Measurements from ENCODE around the gene CDON.

Gene CDON

DNA sequence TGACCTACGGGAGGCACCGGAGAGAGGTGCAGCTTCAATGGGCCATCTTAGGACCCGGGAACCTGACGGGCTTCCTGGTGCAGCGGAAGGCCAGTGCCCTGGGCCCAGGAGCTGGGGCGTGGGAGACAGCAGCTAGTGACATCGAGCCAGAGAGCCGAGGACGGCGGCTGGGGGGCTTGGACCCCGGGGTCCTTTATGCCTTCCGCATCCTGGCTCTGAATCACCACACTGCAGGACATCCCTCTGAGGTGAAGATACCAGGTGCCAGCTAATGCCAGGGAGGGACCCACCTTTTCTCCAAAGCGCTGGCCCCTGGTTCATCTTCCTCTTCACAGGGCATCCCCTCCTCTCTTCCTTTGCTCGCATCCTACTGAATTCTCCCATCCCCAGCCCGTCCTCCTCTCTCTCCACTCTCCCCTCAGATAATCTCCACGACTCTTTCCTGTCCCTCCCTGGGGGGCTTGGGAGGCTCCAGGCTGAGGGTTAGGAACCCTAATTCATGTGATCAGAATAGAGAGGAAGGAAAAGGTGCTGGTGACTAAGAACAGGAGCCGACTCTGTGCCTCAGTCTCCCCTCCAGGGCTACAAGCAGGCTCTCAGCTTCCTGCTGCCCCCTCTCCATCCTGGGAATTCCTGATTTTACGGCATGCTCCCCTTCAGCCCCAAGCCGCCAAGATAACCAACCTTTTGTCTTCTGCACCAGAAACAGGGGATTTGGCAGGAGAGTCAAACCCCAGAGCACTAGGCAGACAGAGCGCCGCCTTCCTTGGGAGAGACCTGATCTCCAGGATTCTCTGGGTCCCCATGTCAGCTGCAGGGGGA lies 108.3 kb downstream of the CDON start:
- DNase-seq, result no peak

DNA sequence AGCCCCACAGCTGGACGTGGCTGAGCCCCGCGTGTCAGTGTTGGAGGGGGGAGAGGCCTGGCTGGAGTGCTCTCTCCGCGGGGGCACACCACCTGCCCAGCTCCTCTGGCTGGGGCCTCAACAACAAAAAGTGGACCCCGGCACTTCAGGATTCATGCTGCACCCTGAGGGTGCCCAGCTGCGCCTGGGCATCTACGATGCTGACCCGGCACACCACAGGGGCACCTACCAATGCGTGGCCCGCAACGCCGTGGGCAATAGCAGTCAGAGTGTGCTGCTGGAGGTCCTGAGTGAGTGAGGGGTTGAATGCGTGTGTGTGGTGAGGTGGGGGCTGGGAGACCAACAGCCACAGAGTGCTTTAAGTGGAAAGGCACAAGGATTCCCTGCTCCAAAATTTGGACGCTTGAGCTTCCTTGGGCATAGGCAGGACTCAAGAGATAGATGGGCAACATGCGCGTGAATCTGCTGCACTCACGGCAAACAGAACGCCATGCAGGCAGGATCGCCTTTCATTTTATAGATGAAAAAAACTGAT lies 109.2 kb downstream of the CDON start:
- no peak for DNase-seq

DNA sequence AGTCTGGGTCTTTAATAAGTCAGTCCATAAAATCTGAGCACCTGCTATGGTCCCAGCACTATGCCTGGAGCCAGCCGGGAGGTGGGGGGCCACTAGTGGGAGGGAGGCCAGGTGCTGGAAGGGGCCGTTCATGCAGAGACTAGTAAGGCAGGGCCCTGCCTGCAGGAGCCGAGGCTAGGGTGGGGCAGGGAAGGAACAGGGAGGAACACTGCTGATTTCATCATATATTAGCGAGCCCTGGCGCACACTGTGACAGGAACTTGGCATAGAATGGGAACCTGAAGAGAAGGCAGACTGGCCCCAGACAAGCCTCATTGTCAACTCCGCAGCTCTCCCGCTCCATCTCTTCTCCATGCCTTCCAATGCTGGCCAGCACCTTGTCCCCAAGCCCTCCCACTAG lies 109.7 kb downstream of the CDON start:
- DNase-seq, result no peak

DNA sequence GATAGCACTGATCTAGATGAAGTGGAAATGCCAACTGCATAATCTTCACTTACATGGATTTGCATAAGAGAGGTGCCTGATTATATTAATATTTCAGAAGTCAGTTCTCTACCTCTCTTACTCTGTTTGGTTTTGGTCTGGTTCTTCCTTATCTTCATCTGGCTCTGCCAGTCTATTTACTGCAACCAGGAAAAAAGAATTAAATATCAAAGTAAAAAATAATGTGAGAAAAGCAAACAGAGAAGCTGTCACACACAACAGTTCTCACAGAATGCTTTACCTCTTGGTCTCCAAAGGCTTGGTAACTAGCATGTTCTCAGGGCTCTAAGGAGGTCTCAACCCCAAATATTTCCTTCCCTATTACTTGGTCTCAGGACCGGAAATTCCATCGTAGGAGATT lies 110.1 kb downstream of the CDON start:
- DNase-seq, result no peak

DNA sequence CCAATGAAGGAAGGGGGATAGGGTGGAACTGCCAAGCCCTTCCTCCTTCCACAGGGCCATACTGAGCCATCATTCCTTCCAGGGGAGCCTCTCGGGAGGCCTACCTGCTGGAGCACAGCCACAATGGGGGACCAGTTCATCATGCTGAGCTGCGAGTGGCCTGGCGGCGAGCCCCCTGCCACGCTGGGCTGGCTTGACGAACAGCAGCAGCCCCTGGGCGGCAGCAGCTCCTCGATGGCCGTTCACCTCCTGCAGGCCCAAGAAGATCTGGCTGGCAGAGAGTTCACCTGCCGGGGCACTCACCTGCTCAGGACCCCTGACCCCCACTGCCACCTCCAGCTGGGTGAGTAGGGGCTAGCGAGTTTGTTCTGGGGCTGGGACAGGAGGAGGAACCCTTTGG lies 110.9 kb downstream of the CDON start:
- DNase-seq, result no peak

DNA sequence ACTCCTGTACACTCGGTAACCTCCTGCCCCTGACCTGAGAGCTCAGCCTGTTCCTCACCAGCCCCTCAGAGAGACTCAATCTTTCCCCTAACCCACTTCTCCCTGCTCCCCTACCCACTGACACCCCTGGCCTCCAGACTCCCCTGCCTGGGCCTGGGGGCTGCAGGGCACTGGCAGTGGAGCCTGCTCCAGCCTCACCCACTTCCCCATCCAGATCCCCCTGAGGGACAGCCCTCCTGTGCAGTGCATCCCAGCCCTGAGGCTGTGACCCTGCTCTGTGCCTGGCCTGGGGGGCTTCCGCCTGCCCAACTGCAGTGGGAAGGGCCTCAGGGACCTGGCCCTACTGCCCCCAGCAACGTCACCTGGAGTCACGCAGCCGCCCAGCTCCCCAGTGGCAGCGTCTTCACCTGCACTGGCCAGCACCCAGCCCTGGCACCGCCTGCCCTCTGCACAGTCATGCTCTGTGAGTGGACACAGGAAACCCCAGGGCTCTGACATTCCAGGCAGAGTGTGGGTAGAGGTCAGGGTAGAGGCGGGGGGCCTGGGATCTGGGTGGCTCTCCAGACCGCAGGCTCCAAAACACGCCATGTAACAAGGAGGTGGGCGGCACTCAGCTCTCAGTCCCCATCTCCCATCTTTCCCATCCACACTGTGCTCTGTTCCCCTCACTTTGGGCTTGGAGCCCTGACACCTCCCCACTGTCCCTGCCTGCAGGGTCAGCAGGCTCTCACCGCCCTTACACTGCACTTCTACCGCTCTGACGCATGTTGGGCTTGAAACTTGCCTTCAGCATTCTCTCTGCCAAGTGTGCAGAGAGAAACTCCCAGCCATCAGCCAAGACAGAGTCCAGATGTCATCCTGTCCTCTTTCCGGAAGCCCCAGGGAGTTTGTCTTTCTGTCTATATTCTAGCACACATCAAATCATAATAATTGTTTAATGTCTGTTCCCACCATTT lies 111.7 kb downstream of the CDON start:
- DNase-seq, result no peak

DNA sequence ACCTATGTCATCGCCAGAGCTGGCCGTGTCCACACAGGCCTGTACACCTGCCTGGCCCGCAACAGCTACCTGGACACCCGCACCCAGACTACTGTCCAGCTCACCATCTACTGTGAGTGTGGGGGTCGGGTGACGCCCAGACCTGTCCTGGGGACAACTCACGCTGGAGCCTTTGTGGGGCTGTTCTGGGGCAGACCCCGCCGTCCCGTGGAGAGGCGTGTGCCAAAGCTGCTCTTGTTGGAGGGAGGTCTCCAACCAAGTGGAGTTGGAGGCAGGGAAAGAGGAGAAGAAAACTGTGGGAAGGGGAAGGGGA lies 112.5 kb downstream of the CDON start:
- no peak for DNase-seq

DNA sequence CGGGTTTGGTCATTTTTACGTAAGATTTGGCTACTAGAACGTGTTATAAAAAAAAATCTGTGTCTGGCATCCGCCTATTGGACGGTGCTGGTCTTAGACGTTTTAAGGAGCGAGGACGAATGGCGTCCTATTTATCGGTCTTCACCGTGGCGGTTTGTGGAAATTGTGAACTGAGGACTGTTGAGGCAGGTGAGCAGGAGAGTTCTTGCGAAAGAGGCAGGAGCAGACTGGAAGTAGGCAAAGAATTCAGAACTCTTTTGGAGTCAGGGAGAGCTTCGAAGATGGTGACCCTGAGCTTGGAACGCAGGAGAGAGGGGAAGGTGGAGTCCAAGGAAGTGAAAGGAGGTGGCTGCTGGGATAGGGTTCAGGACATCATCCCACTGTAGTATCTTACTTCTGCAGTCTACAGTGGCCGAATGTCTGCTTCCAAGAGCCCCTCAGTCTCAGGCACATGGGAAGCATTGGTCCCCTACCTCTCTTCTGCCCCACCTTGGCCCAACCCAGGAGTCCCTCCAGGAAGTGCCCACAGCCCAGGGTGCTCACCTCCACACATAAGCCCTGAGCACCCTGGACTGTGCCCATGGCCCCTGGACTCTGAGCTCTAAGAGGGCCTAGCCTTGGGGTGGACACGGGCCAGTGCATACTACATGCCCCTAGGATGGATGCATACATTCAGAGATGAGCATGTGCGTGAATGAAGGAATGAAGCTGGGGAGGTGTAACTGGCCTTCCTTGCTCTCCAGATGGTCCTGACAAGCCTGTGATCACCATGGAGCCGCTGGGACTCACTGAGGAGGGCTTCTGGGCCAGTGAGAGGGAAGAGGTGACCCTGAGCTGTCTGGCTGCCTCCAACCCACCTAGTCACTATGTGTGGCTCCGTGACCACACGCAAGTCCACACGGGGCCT lies 113.1 kb downstream of the CDON start:
- no peak for DNase-seq

DNA sequence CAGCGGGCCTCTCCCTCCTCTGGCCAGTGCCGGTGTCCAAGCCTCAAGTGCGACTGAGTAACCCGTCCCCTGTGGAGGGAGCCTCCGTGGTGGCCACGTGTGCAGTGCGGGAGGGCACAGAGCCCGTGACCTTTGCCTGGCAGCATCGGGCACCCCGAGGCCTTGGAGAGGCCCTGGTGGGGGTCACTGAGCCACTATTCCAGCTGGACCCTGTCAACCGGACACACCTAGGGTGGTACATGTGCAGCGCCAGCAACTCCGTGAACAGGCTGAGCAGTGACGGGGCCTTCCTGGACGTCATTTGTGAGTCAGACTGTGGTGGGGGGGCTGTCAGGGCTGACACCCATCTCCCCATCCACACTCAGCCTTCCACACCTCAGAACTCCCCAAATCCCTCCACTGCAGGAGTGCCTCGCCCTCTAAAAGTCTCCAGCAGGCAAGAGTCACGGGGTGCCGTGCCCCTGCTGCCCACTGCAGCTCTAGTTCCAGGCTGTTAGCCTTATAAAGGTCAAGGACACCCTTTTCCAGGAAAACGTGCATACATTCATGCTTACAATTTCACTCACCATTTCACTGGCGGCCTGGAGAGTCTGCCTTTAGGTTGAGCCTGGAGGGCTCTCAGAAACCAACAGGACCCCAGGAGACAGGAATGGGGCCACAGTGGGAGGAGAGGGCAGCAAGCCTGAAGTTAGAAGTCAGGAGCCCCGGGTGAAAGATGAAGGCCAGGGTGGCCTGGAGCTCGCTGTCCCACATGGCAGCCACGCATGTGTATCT lies 114.2 kb downstream of the CDON start:
- DNase-seq, result no peak

DNA sequence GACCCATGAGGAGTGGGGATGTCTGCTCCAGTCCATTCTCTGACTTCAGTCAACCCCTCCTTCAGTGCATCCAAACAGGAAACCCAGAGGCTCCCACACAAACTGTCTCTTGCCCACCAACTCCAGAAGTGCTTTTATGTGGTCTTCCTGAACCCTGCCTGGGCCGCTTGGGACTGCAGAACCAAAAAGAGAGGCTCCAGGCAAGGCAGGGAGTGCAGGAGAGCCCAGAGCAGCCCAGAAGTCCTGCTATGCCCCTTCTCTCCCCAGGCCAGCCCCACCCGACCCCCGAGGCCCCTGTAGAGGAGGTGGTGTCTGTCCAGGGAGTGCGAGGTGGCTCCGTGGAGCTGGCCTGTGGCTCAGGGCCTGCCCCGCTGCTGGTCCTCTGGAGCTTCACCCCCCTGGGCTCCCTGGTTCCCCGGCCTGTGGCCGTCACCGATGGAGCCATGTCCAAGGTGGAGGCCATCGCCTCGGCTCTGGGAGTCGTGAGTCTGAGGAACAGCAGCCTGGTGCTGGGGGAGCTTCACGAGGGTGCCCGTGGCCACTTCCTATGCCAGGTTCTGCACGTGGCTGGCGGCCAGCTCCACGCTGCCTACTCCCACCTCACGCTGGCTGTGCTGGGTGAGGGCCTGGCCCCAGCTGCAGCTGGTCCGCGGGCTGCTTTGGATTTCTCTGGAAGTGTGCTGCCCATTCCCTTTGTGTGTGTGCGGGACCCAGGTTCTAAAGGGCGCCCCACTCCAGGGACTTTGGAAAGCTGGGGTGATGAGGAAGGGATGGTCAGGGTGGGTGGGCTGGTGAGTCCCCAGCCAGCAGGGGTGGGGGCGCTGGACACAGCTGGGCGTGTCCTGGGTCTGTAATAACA lies 115.0 kb downstream of the CDON start:
- no peak for DNase-seq

DNA sequence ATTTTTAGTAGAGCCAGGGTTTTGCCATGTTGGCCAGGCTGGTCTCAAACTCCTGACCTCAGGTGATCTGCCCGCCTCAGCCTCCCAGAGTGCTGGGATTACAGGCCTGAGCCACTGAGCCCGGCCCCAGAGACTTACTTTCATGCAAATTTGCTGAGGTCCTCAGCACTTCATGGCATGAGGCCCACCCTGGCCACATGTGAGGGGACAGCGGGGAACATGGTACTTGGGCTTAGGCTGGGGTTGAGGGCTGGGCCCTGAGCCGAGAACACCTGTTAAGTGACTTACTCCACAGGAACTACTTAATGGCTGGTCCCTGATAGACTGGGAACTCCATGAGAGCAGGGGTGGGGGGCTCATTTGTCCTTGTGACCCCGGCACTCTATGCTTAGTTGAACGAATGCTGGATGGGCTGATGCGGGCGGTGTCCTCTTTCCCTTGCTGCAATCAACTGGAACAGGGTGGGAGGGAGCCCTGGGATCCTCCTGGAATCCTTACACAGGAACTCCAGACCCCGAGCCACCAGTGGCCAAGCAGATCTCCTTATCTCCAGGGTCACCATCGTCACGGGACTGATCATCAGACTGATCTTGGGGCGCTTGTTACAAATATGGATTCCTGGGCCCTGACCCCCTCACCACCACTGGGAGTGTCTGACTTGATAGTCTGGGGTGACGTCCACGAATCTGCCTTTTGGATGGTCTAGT lies 115.8 kb downstream of the CDON start:
- DNase-seq, result no peak

DNA sequence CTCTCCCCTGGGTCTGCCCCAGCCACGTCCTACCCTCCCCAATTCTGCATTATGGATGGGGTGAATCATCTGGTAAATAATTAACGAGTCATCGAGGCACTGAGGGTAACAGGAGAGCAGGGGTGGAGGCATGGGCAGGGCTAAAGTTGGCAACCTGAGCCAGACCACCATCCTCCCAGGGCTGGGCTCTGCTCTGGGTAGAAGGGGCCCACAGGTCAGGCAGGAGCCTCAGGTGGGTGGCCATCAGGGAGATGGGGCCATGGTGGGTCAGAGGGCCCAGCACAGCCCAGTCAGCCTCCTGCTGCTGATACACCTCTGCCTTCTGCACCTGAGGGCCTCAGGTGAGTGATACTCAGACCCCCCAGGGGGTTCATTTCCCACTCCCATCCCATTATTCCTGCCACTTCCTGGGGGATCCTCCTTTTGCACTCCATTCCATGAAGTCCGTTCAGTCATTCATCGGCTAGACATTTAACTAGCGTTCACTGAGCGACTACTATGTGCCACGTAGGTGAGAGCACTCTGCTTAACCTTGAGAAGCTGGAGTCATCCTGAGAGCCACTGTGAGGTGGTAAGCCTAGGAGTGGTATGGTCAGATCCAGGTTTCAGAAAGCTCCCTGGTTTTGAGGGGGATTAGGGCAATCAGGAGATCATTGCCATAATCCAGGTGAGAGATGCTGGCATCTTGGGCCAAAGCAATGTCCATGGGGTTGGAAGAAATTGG lies 116.7 kb downstream of the CDON start, which contains the start of gene VSIG10L2:
VSIG10L2 (plus strand) TSS at position 248 of the 724 bp plus-strand sequence; CDS start at position 260, 12 bp downstream.
- no peak for DNase-seq

DNA sequence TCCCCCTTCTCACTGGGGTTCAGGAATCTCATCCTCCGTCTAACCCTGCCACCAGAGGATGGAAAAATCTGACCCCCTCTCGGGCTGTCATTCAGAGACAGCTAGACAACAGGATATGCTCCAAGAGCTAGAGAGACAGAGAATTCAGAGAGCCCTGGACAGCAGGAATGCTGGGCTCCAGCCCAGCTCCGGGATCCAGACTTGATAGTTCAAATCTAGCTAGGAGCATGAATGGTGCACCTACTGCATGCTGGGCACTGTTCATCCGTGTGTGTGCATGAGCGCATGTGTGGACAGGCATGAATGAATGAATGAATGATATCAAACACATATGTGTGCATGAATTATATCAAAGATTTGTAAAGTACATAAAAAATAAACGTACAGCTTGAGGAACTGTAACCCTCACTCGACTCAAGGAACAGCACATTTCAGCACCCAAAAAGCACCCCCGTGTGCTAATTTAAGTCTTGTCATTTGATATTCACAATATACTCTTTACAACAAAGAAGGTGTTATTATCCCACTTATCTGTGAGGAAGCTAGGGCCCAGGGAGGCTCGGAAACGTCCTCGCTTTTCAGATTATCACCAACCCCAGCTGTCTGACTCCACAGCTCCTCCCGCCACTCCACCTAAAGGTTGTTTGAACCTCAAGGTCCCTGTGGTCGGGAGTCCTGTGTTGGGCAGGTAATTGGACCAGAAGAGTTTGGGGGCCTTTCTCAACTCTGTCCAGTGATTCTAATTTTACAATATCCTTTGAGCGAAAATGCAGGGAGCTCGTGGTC lies 117.5 kb downstream of the CDON start:
- DNase-seq, result no peak

DNA sequence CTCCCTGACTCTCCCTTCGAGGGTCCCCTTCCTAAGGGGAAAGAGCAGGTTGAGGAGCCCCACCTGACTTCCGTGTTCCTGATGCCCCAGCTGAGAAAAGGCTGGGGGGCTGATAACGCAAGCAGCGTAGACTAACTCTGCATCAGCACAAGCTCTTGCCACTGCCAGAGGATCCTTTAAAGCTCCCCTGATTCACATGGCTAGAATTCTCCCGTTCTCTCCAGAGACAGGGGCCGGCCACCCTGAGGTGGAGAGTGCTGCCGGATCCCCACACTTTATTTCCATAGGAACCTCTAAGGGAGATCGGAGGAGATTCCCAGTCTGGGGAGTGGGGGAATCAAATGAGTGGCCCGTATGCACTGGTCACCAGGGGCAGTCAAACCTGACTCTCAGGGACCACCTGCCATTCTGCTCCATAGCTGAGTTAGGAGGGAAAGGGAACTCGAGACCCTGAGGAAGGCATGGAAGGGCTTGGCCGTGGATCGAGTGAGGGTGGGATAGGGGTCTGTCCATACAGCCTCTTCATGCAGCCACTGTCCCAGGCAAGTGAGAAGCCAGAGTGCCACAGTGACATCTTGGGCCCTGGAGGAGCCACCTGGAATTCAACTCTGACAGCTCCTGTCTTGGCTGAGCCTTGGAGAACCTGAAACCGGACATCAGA lies 118.2 kb downstream of the CDON start:
- no peak for DNase-seq

DNA sequence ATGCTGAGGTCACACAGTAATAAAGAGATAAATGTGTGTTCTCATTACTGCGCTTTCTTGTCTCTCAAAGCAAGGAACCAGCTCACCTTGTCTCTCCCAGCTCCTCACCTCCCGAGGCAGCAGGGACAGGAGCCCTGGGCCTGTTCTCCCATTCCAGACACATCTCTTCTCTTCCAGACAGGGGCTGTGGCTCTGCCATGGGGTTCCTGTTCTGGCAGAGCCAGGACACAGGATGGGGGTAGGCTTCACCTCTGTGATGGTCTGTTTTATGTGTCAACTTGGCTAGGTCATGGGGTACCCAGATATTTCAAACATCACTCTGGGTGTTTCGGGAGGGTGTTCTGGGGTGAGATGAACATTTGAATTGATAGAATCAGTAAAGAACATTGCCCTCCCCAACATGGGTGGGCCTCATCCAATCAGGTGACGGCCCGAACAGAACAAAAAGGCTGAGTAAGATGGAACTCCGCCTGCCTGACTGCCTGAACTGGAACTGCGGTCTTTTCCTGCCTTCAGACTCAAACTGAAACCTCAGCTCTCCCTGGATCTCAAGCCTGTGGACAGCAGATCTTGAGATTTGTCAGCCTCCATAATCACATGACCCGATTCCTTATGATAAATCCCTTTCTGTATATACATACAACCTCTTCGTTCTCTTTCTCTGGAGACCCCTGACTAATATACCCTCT lies 118.9 kb downstream of the CDON start:
- no peak for DNase-seq

DNA sequence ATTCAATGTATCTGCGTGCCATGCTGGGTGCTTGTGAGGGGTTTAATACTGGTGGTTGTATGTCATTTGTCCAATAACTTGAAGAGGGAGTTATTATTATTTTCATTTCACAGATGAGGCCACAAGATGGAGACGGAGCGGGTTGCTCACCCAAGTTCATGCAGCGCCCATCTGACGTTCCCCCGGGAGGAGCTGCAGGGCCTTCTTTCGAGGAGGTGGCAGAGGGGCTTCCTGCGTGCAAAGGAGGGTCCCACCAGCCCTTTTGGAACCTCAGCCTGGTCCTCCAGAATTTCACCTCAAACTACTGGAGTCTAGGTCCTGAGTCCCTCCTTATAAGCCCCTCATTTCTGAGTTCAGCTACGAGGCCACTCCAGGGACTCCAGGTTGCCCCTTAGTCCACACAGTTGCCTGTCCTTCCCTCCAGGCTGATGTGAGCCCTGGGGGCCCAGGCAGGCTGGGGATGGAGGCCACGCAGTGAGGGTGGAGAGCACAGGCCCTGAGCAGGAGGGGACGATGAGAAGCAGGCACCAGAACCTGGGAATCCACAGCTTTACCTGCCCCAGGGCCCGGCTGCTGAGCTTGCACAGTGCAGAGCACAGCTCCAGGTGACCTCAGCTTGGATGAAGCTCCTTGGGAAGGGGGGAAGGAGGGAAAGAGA lies 119.8 kb downstream of the CDON start:
- DNase-seq, result no peak

All from T-helper 2 cell (primary cell).